NB4 (cell line): ENCODE measurements around the gene LINC01488.

Experiments
- POLR2A ChIP-seq: IDR thresholded peaks from 2 replicates; pipeline ENCODE4 v1.6.1; 2011; ENCODE audit warnings: mild to moderate bottlenecking; ENCODE audit not compliant: insufficient read length; ENCODE audit errors: extremely low read depth
- TF ChIP-seq, protein P1 (sequence below): IDR thresholded peaks from one replicate; pipeline ENCODE4 v1.5.1; 2012; ENCODE audit warnings: low read depth, low read length

DNA sequence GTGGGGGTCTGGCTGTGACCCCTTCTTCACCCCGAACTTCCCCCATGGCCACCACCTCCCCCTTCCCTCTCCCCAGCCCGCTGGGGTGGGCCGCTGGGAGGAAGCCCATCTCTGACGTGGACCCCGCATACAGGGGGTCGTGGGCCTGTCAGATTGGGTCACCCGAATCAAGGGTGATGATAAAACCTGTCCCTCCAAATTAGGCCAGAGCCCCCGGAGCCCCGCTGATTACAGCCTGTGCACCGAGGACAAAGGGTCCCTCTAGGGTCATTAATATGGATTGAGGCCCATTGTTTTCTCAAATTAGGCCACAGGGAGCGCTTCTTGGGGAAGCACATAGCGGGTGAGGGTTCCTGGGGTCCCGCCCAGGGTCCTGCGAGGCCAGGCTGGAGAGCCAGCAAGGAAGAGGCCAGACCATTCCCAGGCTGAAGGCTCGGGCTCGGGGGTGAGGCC lies 4.9 kb upstream of the LINC01488 start:
- TF ChIP-seq, protein P1, sequence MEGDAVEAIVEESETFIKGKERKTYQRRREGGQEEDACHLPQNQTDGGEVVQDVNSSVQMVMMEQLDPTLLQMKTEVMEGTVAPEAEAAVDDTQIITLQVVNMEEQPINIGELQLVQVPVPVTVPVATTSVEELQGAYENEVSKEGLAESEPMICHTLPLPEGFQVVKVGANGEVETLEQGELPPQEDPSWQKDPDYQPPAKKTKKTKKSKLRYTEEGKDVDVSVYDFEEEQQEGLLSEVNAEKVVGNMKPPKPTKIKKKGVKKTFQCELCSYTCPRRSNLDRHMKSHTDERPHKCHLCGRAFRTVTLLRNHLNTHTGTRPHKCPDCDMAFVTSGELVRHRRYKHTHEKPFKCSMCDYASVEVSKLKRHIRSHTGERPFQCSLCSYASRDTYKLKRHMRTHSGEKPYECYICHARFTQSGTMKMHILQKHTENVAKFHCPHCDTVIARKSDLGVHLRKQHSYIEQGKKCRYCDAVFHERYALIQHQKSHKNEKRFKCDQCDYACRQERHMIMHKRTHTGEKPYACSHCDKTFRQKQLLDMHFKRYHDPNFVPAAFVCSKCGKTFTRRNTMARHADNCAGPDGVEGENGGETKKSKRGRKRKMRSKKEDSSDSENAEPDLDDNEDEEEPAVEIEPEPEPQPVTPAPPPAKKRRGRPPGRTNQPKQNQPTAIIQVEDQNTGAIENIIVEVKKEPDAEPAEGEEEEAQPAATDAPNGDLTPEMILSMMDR: no peak
- no peak for TF ChIP-seq POLR2A
